Skeletal muscle satellite cell (primary cell): Measurements from ENCODE around the gene PDCD5.
"Not testable (repeated sequence)": the region's sequence is repeated elsewhere in the genome, so short reads cannot be mapped to it uniquely, and the experiment has no call there.

Experiments used
- H3K27me3 ChIP-seq: 2 replicates; pipeline ENCODE4 v1.7.0; 2013; ENCODE audit warnings: low read length; ENCODE audit not compliant: control insufficient read depth, insufficient read depth
- H3K36me3 ChIP-seq: 2 replicates; pipeline ENCODE4 v1.7.0; 2013; ENCODE audit warnings: mild to moderate bottlenecking, control low read depth, low read length; ENCODE audit not compliant: insufficient read depth
- H3K4me1 ChIP-seq: 2 replicates; pipeline ENCODE4 v1.7.0; 2013; ENCODE audit warnings: low read length; ENCODE audit not compliant: control insufficient read depth, insufficient read depth
- H3K4me2 ChIP-seq: 2 replicates; pipeline ENCODE4 v1.7.0; 2013; ENCODE audit warnings: mild to moderate bottlenecking, low read length
- H3K4me3 ChIP-seq: 2 replicates; pipeline ENCODE4 v1.7.0; 2013; ENCODE audit warnings: low read length
- H3K9ac ChIP-seq: 2 replicates; pipeline ENCODE4 v1.7.0; 2013; ENCODE audit warnings: mild to moderate bottlenecking, low read depth, low read length, moderate library complexity
- H3K9me3 ChIP-seq: replicated peaks from 2 replicates; pipeline ENCODE4 v1.7.0; 2013; ENCODE audit warnings: mild to moderate bottlenecking, control low read depth, low read length

PDCD5 gene

DNA sequence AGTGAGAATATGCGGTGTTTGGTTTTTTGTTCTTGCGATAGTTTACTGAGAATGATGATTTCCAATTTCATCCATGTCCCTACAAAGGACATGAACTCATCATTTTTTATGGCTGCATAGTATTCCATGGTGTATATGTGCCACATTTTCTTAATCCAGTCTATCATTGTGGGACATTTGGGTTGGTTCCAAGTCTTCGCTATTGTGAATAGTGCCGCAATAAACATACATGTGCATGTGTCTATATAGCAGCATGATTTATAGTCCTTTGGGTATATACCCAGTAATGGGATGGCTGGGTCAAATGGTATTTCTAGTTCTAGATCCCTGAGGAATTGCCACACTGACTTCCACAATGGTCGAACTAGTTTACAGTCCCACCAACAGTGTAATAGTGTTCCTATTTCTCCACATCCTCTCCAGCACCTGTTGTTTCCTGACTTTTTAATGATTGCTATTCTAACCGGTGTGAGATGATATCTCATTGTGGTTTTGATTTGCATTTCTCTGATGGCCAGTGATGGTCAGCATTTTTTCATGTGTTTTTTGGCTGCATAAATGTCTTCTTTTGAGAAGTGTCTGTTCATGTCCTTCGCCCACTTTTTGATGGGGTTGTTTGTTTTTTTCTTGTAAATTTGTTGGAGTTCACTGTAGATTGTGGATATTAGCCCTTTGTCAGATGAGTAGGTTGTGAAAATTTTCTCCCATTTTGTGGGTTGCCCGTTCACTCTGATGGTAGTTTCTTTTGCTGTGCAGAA is 6.9 kb downstream of the PDCD5 start:
- H3K4me2 ChIP-seq, H3K27me3 ChIP-seq, H3K9ac ChIP-seq, H3K4me3 ChIP-seq, H3K4me1 ChIP-seq, H3K9me3 ChIP-seq: not testable (repeated sequence)
- H3K36me3 ChIP-seq: peaks cover 37% of the 10 kb centered on the region

- no peak overlapping the region for H3K9ac ChIP-seq
- no peaks in the 10 kb centered on the region for H3K9me3 ChIP-seq
- H3K27me3 ChIP-seq: no peaks in the 10 kb centered on the region
- no peak overlapping the region for H3K4me2 ChIP-seq
- peaks cover 42% of the 10 kb centered on the region for H3K36me3 ChIP-seq
- no peak overlapping the region for H3K4me3 ChIP-seq
- no peaks in the 10 kb centered on the region for H3K4me1 ChIP-seq
These were observed 13.0 kb downstream of the PDCD5 start for GRCh38 chr19:32594021-32594420.

- Histone ChIP-seq H3K4me1 (no peaks in the 10 kb centered on the region), H3K4me2 (no peak overlapping the region), H3K4me3 (no peak overlapping the region), H3K9ac (no peak overlapping the region), H3K36me3 (peaks cover 47% of the 10 kb centered on the region), H3K27me3 (no peaks in the 10 kb centered on the region), H3K9me3 (no peaks in the 10 kb centered on the region)
These were observed 14.5 kb downstream of the PDCD5 start for GRCh38 chr19:32595491-32595890.

DNA sequence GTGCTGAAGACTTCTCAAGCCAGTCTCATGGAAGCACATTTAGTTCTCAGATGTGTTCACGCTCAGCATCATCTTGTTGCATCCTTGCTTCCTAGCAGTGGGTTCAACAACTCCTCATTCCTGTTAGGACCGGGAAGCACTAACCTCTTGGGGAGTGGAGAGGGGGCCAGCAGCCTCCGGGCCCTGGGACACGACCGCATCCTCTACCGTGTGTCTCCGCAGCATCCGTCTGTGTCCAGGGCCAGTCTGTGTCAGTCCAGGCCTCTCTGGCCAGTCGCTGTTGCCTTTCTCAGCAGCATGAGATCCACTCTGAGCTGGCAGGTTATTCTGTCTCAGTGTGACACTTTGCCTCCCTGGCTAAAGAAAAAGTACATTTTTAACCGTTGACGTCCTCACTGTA is 17.0 kb downstream of the PDCD5 start:
- H3K27me3 ChIP-seq: no peaks in the 10 kb centered on the region
- H3K4me2 ChIP-seq: no peak overlapping the region
- H3K9me3 ChIP-seq: no peaks in the 10 kb centered on the region
- no peak overlapping the region for H3K9ac ChIP-seq
- H3K4me3 ChIP-seq: no peak overlapping the region
- H3K4me1 ChIP-seq: no peaks in the 10 kb centered on the region
- peaks cover 52% of the 10 kb centered on the region for H3K36me3 ChIP-seq

GRCh38 chr19:32599258-32599657 is 18.3 kb downstream of the PDCD5 start:
- H3K27me3 ChIP-seq: no peaks in the 10 kb centered on the region
- no peak overlapping the region for H3K9ac ChIP-seq
- H3K4me3 ChIP-seq: no peak overlapping the region
- H3K36me3 ChIP-seq: peaks cover 51% of the 10 kb centered on the region
- H3K4me2 ChIP-seq: no peak overlapping the region
- H3K9me3 ChIP-seq: no peaks in the 10 kb centered on the region
- no peaks in the 10 kb centered on the region for H3K4me1 ChIP-seq

- H3K4me1 ChIP-seq: no peaks in the 10 kb centered on the region
- no peak overlapping the region for H3K4me3 ChIP-seq
- no peaks in the 10 kb centered on the region for H3K9me3 ChIP-seq
- no peak overlapping the region for H3K9ac ChIP-seq
- no peak overlapping the region for H3K4me2 ChIP-seq
- H3K36me3 ChIP-seq: peaks cover 48% of the 10 kb centered on the region
- no peaks in the 10 kb centered on the region for H3K27me3 ChIP-seq
These were observed 18.8 kb downstream of the PDCD5 start for GRCh38 chr19:32599736-32600157.

- no peak overlapping the region for H3K4me3 ChIP-seq
- peaks cover 40% of the 10 kb centered on the region for H3K36me3 ChIP-seq
- no peaks in the 10 kb centered on the region for H3K27me3 ChIP-seq
- H3K4me2 ChIP-seq: no peak overlapping the region
- H3K9ac ChIP-seq: no peak overlapping the region
- no peaks in the 10 kb centered on the region for H3K4me1 ChIP-seq
- H3K9me3 ChIP-seq: no peaks in the 10 kb centered on the region
These were observed 23.0 kb downstream of the PDCD5 start for GRCh38 chr19:32603961-32604360.

- Histone ChIP-seq H3K4me1 (no peaks in the 10 kb centered on the region), H3K9me3 (no peaks in the 10 kb centered on the region), H3K36me3 (peaks cover 39% of the 10 kb centered on the region), H3K4me3 (no peak overlapping the region), H3K27me3 (no peaks in the 10 kb centered on the region), H3K4me2 (no peak overlapping the region), H3K9ac (no peak overlapping the region)
These were observed 24.6 kb downstream of the PDCD5 start for GRCh38 chr19:32605544-32605943.

- H3K4me1 ChIP-seq: no peaks in the 10 kb centered on the region
- no peak overlapping the region for H3K9ac ChIP-seq
- no peaks in the 10 kb centered on the region for H3K27me3 ChIP-seq
- H3K36me3 ChIP-seq: peaks cover 39% of the 10 kb centered on the region
- H3K4me2 ChIP-seq: no peak overlapping the region
- H3K4me3 ChIP-seq: no peak overlapping the region
- H3K9me3 ChIP-seq: no peaks in the 10 kb centered on the region
These were observed 25.3 kb downstream of the PDCD5 start for GRCh38 chr19:32606289-32606688.

DNA sequence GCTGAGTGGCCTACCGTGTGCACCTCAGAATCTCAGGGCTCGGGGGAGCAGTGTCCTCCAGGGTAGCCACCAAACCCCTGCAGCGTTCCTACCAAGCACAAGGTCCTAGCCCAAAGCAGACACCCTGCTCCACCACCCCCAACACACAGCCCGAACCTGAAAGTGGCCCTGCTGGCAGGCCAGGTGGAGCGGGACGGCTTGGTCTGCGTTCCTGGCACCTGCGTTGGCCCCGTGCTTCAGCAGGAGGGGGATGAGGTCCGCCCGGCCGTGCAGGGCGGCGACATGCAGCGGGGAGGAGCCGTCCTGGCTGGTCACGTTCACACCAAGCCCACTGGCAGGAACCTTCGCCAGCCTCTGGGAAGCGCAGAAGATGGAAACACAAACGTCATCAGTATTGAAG is 26.5 kb downstream of the PDCD5 start:
- no peak overlapping the region for H3K4me3 ChIP-seq
- no peaks in the 10 kb centered on the region for H3K27me3 ChIP-seq
- H3K36me3 ChIP-seq: peaks cover 39% of the 10 kb centered on the region
- H3K9ac ChIP-seq: no peak overlapping the region
- H3K4me2 ChIP-seq: no peak overlapping the region
- no peaks in the 10 kb centered on the region for H3K4me1 ChIP-seq
- H3K9me3 ChIP-seq: no peaks in the 10 kb centered on the region

- Histone ChIP-seq H3K9me3 (no peaks in the 10 kb centered on the region), H3K9ac (no peak overlapping the region), H3K4me2 (no peak overlapping the region), H3K4me1 (no peaks in the 10 kb centered on the region), H3K27me3 (no peaks in the 10 kb centered on the region), H3K36me3 (peaks cover 50% of the 10 kb centered on the region), H3K4me3 (no peak overlapping the region)
These were observed 30.2 kb downstream of the PDCD5 start for GRCh38 chr19:32611161-32611560.

DNA sequence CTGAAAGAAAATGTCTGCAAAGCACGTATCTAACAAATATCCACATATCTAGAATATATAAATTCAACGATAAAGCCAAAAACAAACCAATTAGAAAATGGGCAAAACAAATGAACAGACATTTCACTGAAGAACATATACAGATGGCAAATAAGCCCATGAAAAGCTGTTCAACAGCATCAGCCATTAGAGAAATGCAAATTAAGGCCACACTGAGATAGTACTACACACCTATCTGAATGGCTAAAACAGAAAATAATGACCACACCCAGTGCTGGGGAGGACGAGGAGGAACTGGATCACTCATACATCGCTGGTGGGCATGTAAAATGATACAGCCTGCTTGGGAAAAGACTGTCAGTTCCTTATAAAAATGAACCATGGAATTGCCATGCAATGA is 32.0 kb downstream of the PDCD5 start:
- H3K9ac ChIP-seq: no peak overlapping the region
- no peak overlapping the region for H3K4me2 ChIP-seq
- peaks cover 44% of the 10 kb centered on the region for H3K36me3 ChIP-seq
- H3K27me3 ChIP-seq: no peaks in the 10 kb centered on the region
- H3K9me3 ChIP-seq: no peaks in the 10 kb centered on the region
- no peaks in the 10 kb centered on the region for H3K4me1 ChIP-seq
- H3K4me3 ChIP-seq: no peak overlapping the region
